RWPE1 (cell line): ENCODE measurements around the gene AQP2.

Experiments used
- CTCF ChIA-PET: fragments of 350-600 bp; sonication (Branson Sonifier 250); formaldehyde crosslinking; extraction: SDS; loops from one replicate; lab custom pipeline; 2021; lab: Yijun Ruan, JAX
- POLR2A ChIA-PET: fragments of 400-600 bp; formaldehyde crosslinking; extraction: SDS; loops from one replicate; lab custom pipeline; 2020; ENCODE audit warnings: antibody characterized with exemption; ENCODE audit not compliant: low non-redundant PET; lab: Yijun Ruan, JAX
- DNase-seq: peaks from one replicate; pipeline ENCODE4 v3.0.0; 2012; ENCODE audit warnings: low spot score
- H3K27ac ChIP-seq: fragments of 450-650 bp; 2 replicates; pipeline ENCODE4 v1.5.1; 2017
- CTCF ChIP-seq: fragments of 450-650 bp; conservative IDR thresholded peaks from 2 replicates; pipeline ENCODE4 v1.5.1; 2017; ENCODE audit warnings: low read depth, mild to moderate bottlenecking

Gene AQP2

DNA sequence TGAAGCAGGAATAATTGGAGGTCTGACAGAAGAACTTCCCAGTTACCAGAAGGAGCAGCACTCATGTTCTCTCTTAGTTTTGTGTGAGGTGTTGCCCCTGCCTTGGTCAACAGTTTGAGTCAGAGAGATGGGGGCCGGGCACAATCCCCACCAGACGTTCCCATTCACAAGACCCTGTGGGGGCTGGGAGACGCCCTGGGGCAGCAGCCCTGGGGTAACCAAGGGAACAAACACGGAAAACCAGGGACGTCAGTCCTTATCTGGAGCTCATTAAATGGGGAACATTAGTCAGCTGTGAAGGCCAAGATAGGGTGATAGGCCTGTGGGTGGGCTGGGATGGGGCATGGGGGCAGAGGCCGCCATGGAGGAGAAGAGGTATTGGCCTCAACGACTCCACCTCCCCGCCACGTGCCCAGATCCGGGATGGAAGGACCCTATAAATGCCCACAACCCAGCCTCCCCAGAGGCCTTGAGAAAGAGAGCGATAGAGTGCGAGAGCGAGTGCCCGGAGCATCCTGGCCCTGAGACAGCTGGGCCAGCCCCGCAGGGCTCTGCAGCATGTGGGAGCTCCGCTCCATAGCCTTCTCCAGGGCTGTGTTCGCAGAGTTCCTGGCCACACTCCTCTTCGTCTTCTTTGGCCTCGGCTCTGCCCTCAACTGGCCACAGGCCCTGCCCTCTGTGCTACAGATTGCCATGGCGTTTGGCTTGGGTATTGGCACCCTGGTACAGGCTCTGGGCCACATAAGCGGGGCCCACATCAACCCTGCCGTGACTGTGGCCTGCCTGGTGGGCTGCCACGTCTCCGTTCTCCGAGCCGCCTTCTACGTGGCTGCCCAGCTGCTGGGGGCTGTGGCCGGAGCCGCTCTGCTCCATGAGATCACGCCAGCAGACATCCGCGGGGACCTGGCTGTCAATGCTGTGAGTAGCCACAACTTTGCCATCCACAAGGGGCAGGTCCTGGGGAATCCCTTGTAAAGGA, at the start of gene AQP2:
AQP2 (plus strand) TSS at position 465 of the 979 bp plus-strand sequence; CDS start at position 559, 94 bp downstream.
- no peak within 1 kb of the TSS for H3K27ac ChIP-seq
- no peak for DNase-seq
- ChIA-PET CTCF (interaction anchor here (0.5 to 1.1 kb wide), 4 partner anchors 83 to 213 kb away, joined by 3 to 5 read pairs (median 4); no protein-coding TSS in a partner anchor), POLR2A (no interaction called here)
- no peak for TF ChIP-seq CTCF

DNA sequence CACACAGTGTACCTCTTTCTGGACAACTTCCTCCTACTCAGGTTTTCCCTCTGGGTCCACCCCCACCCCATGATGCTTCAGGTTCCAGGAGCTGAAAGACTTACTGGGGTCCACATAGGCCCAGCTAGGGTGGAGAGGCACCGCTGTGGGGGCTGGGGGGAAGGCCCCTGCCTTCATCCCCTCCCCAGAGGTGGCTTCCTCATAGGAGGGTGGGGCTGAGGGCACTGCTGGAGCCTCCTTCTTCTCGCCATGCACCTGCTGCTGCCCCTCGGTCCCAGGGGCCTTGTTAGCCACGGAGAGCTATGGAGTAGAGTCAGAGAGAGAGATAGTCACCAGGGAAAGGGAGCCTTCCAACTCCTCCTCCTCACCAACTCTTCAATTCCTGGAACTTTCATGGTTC, 49.5 kb upstream of the AQP2 start:
- no peak overlapping the region for H3K27ac ChIP-seq
- no peak for TF ChIP-seq CTCF
- DNase-seq: no peak
- CTCF ChIA-PET: interaction anchor here (0.6 to 0.8 kb wide), 3 partner anchors 12 to 67 kb away, joined by 3 to 5 read pairs (median 4); no protein-coding TSS in a partner anchor
- POLR2A ChIA-PET: no interaction called here

DNA sequence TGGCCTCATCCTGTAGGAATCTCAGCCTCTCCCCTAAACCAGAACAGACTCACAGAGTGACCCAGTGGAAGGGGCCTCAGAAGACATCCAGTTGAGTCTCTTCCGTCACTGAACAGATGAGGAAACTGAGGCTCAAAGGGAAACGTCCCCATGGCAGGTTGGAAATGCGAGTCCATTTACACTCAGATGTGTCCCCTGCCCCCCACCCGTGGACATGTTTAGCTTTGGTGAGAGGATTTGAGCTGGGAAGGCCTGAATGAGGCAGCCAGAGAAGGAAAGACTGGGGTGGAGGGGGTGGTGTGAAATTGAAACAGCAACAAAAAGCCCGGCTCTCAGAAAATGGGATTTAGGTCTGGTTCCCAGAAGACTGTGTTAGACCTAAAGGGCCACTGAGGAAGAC, 48.6 kb upstream of the AQP2 start:
- no peak overlapping the region for H3K27ac ChIP-seq
- POLR2A ChIA-PET: no interaction called here
- no peak for DNase-seq
- TF ChIP-seq CTCF: no peak
- CTCF ChIA-PET: interaction anchor here (0.7 to 0.8 kb wide), 3 partner anchors 42 to 69 kb away, joined by 3 to 4 read pairs (median 4); no protein-coding TSS in a partner anchor

DNA sequence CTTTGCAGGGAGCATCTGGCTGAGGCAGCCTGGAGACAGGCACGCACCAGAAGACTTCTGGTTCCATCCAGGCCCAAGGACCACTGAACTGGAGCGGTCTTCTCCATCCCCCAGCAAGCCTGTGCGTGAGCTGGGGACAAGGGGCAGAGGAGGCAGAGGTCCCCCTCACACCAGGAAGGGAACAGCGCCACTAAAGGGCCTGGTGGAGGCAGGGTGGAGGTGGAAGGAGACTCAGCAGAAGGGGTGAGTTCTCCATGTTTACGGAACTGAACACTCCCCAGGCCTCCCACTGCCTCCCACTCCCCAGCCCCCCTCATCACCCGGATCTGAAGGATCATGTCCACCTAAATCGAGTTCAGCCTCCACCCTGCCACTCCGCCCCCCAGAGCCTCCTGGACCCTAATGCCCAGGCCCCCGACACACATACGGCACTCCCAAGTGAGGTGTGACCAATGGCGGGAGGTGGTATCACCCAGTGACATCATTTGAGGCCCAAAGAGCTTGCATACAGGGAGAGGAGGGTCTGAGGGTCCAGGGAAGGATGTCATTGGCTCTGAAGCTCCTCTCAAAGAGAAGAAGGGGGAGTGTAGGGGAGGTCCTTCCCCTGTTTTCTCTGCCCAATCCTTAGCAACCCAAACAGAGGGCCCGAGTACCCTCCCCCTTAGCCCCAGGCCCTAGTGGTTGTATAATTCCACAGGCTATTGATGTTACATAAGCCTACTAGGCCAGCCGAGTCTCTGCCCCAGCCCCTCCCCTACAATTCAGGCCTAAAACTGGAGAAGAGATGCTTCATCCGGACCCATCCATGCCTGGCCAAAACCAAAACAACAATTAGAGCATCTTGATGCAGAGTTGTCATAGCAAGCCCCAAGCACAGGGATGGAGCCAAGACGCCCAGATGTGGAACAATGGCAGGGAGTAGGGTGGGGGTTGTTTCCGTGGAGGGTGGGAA, 47.9 kb upstream of the AQP2 start:
- POLR2A ChIA-PET: no interaction called here
- DNase-seq: no peak
- H3K27ac ChIP-seq: no peak overlapping the region
- TF ChIP-seq CTCF: no peak
- CTCF ChIA-PET: interaction anchor here (0.7 kb wide), 1 partner anchor 41 kb away, joined by 3 read pairs; no protein-coding TSS in a partner anchor

DNA sequence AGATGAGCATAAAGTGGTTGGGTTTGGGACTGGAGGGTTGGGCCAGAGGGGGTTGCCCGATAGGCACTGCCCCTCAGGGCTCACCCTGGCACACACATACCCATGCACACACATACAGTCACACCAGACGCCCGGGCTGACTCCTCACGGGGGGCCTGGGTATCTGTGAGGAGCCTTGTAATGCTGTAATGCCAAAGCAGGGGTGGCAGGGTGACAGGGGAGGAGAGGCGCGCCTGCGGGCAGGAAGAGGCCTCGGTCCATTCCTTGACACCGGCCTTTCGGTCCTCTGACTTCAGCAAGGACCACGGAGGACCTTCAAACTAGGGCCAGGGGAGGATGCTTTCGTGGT, 47.2 kb upstream of the AQP2 start:
- TF ChIP-seq CTCF: no peak
- CTCF ChIA-PET: no interaction called here

More for the DNA sequence above, 47.2 kb upstream of the AQP2 start:
- no peak for DNase-seq
- H3K27ac ChIP-seq: no peak overlapping the region
- POLR2A ChIA-PET: no interaction called here
